Measurements from ENCODE around the gene MTFMT.

The MTFMT gene

GRCh38 chr15:64987136-64987535 is 42.3 kb downstream of the MTFMT start:
- peak; percentile 73 for DNase-seq (ENCODE audit: low read depth)

GRCh38 chr15:64985366-64986033 is 43.9 kb downstream of the MTFMT start:
- DNase-seq (ENCODE audit: low read depth), result peak; percentile 80

- DNase-seq (ENCODE audit: low read depth), result peak; percentile 69
Observed at GRCh38 chr15:64982472-64982871, 47.0 kb downstream of the MTFMT start.

GRCh38 chr15:64981812-64982431 is 47.5 kb downstream of the MTFMT start:
- DNase-seq (ENCODE audit: low read depth), result no peak

GRCh38 chr15:64979252-64979710 is 50.2 kb downstream of the MTFMT start:
- DNase-seq (ENCODE audit: low read depth), result no peak

GRCh38 chr15:64975390-64975789 is 54.0 kb downstream of the MTFMT start:
- DNase-seq (ENCODE audit: low read depth), result peak; percentile 81

GRCh38 chr15:64970698-64971097 is 58.7 kb downstream of the MTFMT start:
- no peak for DNase-seq (ENCODE audit: low read depth)

GRCh38 chr15:64969401-64969800 is 60.0 kb downstream of the MTFMT start:
- DNase-seq (ENCODE audit: low read depth), result no peak

GRCh38 chr15:64961013-64961412 is 68.4 kb downstream of the MTFMT start:
- DNase-seq (ENCODE audit: low read depth), result no peak

GRCh38 chr15:64960153-64960552 is 69.3 kb downstream of the MTFMT start:
- DNase-seq (ENCODE audit: low read depth), result no peak

GRCh38 chr15:64959128-64959527 is 70.3 kb downstream of the MTFMT start:
- DNase-seq (ENCODE audit: low read depth), result no peak

GRCh38 chr15:64954395-64954794 is 75.0 kb downstream of the MTFMT start:
- DNase-seq (ENCODE audit: low read depth), result no peak

- DNase-seq (ENCODE audit: low read depth), result no peak
Observed at GRCh38 chr15:64951777-64952418, 77.5 kb downstream of the MTFMT start.
